Suppressor macrophage treated with lipopolysaccharide for 1 hour (primary cell): ENCODE data around the gene TMBIM1.

Experiments used
- DNase-seq, 3 donors: peaks; one replicate each; pipeline ENCODE4 v3.0.0-alpha.2; 2020 to 2022

The TMBIM1 gene

DNA sequence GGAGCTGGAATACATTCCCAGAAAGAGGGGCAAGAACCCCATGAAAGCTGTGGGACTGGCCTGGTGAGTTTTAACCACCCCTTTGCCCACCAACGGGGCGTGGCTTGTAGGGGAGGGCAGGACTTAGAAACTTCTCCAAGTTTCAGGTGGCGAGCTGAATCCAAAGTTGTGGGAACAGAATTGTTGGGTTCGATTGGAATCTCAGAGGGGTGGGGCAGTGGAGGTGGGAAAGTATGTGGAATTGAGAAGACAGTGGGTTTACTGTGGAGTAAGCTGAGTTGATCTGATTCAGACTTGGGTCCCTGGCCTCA, 20.9 kb downstream of the TMBIM1 start:
- DNase-seq = no peak

DNA sequence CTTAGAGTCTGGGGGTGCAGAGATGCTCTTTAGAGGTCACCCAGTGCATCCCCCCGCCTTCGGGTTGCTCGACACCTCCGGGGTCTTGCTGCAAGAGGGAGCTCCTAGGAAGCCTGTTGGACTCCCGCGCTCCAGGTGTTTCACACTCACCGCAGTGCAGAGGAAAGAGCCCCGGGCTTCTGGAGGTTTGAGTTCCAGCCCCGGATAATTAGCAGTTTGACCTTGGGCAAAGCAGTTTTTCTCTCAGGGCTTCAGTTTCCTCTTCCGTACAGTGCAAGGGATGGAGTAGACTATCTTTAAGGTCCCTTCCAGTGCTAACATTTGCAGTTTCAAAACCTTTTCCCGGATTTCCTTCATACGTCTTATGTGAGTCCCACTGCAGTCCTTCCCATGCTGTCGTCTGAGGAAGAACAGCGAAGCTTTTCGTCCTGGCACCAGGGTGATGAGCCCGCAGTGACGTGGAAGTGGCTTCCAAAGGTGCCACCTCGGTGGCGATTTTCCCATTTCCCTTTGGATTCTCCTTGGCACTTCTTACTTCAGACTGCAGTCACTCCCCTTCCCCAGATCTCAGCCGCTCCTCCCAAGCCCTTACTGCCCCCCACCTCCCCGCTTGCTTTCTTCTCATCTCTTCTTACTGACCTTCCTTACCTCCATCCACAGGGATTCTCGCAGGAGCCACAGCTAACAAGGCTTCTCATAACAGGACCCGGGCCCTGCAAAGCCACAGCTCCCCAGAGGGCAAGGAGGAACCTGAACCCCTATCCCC, 21.4 kb downstream of the TMBIM1 start:
- DNase-seq = peak in 2 of 3 donors; percentile 34 to 41

DNA sequence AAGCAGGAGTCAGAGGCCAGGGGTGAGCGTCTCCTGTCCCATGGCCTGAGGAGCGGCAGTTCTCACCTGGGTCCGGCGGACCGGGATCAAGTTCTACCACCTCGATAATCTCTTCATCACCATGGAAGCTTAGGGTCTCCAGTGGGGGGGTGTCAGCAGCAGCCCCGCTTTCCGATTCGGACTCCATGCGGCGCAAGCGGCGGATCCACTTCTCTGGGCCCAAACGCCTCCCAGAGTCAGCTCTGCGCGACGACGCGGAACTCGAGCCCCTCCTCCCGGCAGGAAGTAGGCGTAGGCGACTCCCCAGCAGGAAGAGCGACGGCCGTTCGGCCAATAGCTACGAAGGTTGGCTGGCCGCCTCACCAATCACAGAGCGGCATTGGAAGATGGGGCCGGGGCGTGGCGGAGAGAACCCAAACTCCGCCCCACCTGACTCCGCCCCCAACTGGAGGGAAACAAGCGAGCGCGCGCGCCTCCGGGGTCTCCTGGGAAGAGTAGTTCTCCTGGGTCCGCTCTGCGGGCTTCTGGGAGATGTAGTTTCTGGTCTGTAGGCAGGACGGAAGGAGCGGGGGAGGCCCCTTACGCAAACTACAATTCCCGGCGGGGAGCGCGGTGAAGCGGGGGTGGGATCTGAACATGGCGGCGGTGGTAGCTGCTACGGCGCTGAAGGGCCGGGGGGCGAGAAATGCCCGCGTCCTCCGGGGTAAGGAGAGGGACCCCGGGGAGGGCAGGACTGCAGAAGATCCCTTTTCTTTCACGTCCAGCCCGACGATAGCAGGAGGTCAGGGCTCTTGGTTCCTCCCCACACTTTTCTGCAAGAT, 22.2 kb downstream of the TMBIM1 start, which contains the start of the genes AAMP and PNKD:
Gene AAMP (minus strand): TSS at position 238 of the 821 bp plus-strand sequence. CDS start 51 bp downstream, at position 187.
Gene PNKD (plus strand): TSS at position 620 of the 821 bp plus-strand sequence. CDS start 17 bp downstream, at position 637.
- peak; percentile 100 for DNase-seq

DNA sequence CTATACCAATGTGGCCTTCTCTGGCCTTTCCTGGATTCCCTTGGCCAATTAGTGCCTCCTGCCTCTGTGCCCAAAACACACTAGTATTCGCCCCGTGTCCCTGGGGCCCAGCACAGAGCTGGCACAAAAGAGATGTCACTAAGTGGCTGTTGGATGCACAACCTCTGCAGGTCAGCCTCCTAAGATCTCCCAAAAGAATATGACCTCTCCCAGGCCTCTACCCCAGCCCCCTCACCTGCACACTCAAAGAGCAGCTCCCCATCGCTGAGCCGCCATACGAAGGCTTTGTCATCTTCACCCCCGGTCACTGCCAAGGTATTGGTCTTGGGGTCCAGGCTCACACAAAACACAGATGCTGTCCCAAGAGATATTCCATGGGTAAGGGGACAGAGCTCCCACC, 25.0 kb downstream of the TMBIM1 start:
- DNase-seq = no peak

DNA sequence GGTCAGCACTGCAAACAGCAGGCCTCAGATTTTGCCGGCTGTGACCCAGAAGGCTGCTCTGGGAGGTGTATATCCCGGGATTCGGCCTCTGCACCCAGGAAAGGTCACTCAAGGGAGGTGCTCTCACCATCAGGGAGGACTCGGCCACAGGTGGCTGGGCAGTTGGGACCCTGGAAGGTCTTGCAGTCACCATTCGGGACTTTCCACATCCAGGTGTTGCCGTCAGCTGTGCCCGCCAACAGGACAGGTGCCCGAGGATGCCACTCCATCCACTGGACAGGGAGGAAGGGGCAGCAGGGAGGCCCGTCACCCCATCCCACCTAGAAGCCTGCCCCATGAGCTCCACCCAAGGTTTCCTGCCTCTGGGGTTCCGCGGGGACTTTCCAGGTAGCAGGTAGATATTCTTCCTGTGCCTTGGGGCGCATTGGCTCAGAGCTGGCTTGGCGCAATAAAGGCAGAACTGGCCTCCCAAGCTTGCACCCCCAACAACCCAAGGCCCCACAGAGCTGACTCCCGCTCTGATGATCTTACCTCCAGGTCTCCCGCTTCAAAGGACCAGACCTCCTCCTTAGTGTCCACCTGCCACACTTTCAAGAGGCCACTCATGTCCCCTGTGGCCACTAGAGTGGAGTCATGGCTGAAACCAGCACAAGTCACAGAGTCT, 25.9 kb downstream of the TMBIM1 start:
- no peak for DNase-seq

DNA sequence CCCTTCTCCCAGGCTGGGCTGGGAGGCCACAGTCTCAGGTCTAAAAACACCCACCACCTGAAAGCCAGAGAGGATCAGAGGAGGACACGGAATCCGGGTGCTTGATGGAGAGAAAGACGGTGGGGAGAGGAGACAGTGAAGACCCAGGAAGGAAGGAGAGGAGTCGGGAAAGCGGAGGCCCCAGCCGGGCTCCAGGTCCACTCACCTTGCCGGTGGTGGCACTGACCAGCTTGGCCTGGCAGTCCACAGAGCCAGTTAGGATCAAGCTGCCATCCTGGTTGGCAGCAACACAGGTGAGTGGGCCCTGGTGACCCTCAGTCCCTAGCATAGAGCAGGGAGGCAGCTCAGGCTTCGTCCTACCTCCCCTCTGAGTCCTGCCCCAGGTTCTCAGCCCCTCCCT, 26.7 kb downstream of the TMBIM1 start:
- DNase-seq = no peak

DNA sequence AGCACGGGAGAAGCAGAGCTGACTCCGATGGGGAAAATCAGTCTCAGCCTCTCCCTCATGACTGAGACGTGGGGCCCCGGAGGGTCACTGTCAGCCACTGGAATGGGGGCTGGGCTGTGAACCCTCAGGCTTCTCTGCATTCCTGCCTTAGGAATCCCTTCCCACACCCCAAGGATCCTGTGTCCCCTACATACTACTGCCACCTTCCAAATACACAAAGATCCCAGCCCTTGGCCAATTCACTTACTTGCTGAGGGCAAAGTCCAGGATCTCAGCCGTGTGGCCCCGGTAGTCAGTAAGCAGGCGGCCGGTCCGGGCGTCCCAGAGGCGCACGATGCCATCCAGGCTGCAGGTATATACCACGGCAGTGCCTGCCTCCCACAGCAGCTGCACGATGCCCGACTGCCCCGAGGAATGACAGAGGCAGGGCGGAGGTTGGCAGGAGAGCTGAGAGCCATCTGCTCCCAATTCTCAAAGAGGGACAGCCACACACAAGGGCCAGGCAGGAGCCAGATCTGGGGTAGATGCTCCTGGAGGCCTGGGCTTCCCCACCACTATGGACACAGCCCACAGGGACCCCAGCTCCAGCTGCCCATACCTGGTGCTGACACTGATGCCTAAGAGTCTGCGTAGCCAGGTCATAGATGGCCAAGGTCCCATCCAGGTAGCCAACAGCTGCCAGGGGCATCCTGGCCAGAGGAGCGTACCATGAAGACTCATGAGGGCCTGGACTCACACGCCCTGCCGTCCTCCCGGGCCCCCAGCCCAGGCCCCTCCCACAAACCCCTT, 27.3 kb downstream of the TMBIM1 start:
- no peak for DNase-seq

DNA sequence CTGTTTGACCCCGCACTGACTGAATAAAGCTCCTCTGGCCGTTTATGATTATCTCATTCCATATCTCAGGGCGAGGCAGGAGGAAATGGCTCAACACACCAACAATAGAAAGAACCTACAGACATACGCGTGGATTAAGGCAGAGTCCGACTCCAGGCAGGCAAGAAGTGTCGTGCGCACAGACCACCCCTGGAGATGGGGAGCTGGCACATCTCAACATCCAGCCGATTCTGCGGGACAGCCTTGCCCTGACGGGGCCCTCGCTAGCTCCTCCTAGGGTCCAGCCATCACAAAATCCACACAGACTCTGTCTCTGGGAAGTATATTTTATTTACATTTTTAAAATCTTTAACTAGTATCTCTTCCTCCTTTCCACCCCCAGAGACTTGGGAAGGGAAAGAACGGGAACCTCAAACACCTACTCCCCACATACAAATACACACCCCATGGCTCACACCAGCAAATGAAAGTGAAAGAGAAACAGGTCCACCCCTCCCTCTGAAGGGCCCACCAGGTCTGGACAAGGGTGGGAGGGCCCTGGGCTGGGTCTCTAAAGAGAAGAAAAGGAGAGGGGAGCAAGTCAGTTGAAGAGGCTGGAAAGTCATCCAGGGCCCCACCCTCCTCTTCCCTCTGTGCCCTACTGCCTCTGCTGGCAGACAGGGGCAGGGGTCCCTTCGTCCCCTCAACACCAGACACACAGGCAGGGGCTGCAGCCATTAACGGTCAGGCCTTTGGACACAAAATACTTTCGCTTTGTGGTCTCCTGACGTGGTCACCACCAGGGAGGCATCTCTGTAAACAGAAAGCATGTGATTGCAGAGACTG, 28.3 kb downstream of the TMBIM1 start:
- DNase-seq = peak; percentile 51 to 75 (median 66)

DNA sequence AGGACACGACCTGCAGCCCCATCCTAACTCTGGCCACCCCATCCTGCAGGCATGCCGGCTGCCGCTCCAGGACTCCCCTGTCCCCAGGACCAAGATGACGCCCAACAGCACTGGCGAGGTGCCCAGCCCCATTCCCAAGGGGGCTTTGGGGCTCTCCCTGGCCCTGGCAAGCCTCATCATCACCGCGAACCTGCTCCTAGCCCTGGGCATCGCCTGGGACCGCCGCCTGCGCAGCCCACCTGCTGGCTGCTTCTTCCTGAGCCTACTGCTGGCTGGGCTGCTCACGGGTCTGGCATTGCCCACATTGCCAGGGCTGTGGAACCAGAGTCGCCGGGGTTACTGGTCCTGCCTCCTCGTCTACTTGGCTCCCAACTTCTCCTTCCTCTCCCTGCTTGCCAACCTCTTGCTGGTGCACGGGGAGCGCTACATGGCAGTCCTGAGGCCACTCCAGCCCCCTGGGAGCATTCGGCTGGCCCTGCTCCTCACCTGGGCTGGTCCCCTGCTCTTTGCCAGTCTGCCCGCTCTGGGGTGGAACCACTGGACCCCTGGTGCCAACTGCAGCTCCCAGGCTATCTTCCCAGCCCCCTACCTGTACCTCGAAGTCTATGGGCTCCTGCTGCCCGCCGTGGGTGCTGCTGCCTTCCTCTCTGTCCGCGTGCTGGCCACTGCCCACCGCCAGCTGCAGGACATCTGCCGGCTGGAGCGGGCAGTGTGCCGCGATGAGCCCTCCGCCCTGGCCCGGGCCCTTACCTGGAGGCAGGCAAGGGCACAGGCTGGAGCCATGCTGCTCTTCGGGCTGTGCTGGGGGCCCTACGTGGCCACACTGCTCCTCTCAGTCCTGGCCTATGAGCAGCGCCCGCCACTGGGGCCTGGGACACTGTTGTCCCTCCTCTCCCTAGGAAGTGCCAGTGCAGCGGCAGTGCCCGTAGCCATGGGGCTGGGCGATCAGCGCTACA, 29.4 kb downstream of the TMBIM1 start:
- no peak for DNase-seq

DNA sequence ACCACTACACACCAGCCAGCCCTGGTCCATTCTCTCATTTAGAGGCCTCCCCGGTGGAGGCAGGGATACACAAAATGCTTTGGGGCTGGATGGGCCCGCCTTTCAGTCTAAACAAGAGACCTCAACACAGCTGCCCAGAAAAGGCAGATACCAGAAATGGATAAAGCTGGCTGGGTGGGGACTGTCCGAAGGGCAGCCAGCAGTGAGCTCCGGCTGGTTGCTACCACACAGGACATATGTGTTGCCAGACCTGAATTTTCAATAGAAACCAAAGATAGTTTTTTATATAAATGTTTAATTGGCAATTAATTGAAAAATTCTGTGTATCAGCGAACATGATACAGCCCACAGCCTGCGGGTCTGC, 30.1 kb downstream of the TMBIM1 start:
- DNase-seq = no peak

DNA sequence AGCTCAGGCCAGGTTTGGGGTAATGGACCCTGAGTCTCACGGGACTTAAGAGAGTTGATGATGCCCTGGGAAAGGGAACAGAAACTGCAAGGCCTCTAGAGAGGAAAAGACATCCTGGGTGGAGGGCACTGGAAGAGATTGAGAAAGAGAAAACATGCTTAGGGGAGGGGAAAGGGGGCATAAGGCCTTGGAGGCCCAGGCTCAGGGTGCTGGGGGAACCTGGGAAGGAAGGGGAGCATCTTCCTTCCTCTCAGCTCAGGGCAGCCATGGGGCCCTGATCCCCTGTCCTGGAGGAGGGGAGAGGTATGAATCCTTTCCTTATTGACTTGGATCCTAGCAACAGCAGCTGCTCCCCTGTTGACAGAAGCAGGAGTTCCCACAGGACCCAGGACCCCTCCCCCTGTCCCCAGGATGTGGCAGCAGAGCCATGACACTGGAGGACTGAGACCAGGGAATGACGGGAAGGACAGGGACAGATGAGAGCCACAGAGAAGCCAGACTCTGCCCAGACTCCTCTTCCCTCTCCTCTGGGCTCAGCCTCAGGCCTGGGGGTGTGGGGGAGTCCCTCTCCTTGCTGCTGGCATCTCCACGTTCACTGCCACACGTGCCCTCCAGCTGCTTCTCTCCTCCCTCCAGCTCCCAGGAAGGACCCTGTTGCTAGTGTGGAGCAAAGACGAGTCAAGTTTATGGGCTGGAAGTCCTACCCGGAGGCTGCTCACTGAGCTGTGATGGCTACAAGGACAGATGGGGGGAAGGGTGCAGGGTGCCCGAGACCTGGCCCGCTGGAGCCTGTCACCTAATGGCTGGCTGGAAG, 30.7 kb downstream of the TMBIM1 start:
- DNase-seq = peak; percentile 45 to 55 (median 47)

DNA sequence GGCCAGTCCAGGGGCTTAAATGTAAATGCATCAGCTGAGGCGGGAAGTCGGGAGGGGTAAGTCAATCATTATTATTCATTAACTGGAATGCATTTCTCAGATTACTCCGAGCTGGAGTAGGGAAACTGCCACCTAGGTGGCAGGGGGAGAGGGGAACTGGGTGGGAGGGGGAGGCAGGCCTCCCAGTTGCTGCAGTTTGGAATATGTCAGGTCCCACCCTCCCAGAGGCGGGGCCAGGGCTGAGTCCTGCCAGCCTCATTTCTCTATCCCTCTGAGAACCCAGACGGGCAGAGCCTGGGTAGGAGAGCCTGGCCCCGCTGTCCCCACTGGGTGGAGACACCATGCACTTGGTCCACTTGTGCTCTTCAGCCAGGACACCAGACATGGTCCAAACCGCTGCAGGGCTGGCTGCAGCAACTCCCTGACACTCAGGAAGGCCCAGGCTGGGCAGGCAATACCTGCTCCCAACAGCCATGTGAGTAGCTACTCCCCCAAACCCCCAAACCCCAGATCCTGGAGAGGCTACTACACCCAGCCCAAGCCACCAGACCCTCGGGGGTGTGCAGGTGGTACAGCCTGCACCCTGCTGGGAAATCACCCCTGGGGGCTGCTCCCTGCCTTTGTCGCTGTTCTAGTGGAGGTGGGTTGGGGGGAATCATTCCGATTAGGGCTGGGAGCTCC, 31.4 kb downstream of the TMBIM1 start, which contains the start of gene GPBAR1:
Gene GPBAR1 (plus strand): TSS at position 274 of the 681 bp plus-strand sequence. CDS start 1,710 bp downstream, outside the sequence.
- DNase-seq = peak in 1 of 3 donors; percentile 22

DNA sequence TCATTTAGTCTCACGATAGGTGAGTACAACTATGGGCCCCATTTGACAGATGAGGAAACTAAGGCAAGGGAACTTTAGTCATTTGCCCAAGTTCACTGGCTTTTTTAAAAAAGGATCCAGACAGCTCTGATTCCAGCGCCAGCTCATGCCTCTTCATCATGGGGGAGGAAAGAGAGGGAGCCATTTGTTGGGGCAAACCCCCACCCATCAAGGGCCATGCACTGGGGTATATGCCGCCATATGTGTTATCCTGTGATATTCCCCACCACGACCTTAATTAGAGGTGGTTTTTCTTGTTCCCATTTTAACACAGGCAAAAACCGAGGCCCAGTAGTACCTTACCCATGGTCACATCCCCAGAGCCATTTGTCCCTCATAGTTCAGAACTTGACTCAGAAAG, 32.1 kb downstream of the TMBIM1 start:
- no peak for DNase-seq

DNA sequence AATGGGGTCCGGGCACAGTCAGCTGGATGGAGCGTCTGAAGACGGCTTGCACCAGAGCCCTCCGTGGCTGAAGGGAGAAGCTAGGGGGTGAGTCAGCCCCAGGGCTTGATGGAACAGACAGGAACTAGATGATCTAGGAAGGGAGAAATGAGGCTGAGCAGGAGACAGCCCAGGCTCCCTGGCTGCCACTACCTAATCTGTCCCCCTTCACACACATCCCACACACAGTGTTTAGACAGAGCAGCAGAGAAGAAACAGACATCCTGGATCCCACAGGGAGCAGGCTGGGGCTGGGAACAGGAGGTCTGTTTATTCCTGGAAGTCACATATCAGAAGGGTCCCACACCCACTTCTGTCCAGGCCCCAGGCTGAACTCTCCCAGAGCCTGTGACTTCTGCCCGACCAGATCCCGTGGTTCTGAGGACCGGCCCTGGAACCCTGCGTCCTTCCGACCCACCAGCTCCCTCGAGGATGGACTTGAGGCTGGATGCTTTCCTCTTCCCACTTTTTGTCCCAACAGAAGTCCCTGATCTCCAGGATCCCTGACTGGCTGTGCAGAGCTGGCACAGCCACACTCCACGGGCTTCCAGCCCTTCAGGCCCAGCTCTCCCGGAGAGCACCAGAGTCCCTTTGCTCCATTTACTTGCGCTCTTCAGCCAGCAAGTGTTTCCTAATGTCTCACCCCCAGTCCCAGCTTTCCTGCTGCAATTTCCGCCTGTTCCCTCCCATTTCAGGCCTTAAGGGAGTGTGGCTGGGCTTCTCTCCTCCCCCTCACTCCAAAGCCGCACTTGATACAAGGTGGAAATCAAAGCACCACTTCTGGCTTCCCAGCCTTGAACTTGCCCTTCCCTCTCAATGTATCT, 33.0 kb downstream of the TMBIM1 start:
- DNase-seq = peak; percentile 82 to 83 (median 83)

DNA sequence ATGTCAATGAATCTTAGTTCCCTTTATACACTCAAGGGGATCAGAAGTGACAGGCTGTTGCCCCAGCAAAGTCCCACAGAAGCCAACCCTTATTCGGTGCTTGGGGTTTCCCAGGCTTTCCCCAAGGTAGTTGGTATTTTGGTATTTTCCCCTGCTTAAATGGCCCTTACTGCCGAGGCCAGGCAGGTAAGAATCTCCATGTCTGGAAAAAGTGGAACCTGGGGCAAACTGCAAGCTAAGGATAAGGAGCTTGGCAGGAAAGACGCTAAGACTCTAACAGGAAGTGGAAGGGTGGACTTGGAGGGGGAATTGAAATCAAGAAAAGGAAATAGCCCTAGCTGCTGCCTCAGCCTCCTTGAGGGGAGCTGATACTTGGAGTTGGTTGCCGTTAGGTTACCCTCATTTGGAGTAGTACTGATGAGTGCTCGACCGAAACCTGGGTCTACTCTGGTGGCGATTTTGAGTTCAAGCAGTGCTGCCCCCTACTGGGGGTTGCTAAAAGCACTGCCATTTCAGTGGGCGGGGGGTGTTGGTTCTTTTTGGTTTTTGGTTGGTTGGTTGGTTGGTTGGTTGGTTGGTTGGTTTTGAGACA, 34.8 kb downstream of the TMBIM1 start:
- peak; percentile 80 to 89 (median 88) for DNase-seq

DNA sequence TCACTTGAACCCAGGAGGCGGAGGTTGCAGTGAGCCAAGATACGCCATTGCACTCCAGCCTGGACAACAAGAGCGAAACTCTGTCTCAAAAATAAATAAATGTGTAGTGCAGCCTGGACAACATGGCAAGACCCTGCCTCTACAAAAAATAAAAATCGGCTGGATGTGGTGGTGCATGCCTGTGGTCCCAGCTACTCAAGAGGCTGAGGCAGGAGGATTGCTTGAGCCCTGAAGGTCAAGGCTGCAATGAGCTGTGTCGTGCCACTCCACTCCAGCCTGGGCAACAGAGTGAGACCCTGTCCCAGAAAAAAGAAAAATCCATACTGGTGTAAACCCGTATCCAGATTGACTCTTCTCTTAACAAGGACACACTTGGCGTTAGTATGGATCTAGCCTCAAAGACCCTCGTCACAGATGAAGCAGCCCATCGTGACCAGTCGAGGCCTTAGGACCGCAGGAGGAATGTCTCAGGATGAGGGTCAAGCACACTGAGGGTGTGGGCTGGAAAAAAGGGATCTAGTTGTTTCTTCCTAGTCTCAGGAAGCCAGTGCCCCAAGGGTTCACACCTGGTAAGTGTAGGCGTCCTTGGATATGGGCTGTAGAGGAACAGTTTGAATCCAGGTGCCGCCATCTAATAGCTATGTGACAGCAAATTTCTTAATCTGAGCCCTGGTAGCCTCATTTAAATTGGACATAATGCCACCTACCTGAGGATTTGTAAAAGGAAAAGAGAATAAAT, 35.5 kb downstream of the TMBIM1 start:
- no peak for DNase-seq

DNA sequence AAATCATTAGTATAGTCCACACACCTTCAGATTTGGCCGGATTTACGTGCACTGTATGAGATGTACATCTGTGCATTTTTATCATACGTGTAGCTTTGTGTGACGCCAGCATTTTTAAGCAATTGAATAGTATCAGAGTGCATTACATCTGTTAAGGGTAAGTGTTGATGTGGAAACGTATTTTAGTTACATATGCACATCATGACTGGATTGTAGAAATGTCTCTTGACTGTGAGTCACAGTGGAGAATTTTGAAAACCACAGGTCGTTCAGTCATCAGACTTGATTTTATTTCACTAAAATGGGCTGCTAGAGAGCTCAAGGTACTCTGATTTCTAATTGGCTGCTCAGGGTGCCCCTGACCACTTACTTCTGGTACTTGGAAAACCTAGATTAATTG, 36.9 kb downstream of the TMBIM1 start:
- peak; percentile 54 to 85 (median 82) for DNase-seq
